ENCODE data around the gene HCAR2. TPM values are rescaled to one million over a fixed set of nuclear protein-coding genes. Genes with fewer than 3 reads are reported as not detected.
"Not testable (repeated sequence)": the region's sequence is repeated elsewhere in the genome, so short reads cannot be mapped to it uniquely, and the experiment has no call there.

Gene HCAR2
- total RNA-seq, 2 experiments from 2014 or later = not detected

- H3K27ac Mint-ChIP-seq; H3K9me3 Mint-ChIP-seq; DNase-seq; POLR2A ChIA-PET; ATAC-seq (ENCODE audit: low read depth); H3K27me3 Mint-ChIP-seq; H3K36me3 Mint-ChIP-seq; H3K4me3 Mint-ChIP-seq; H3K4me1 Mint-ChIP-seq: not testable (repeated sequence)
Measured at GRCh38 chr12:122701481-122701880, 1.7 kb downstream of the HCAR2 start.

- ATAC-seq (ENCODE audit: low read depth); H3K36me3 Mint-ChIP-seq; DNase-seq; H3K4me3 Mint-ChIP-seq; H3K4me1 Mint-ChIP-seq; H3K27ac Mint-ChIP-seq; POLR2A ChIA-PET; H3K27me3 Mint-ChIP-seq; H3K9me3 Mint-ChIP-seq: not testable (repeated sequence)
Measured at GRCh38 chr12:122700038-122700710, 3.0 kb downstream of the HCAR2 start.

GRCh38 chr12:122696922-122697321, 6.2 kb downstream of the HCAR2 start:
- H3K9me3 Mint-ChIP-seq; H3K4me3 Mint-ChIP-seq; H3K27me3 Mint-ChIP-seq; ATAC-seq (ENCODE audit: low read depth); DNase-seq; H3K36me3 Mint-ChIP-seq; POLR2A ChIA-PET; H3K4me1 Mint-ChIP-seq; H3K27ac Mint-ChIP-seq: not testable (repeated sequence)

GRCh38 chr12:122691566-122691965, 11.6 kb downstream of the HCAR2 start:
- Mint-ChIP-seq H3K9me3 (no peaks in the 10 kb centered on the region), H3K36me3 (no peaks in the 10 kb centered on the region), H3K4me1 (peaks cover 2% of the 10 kb centered on the region), H3K27ac (no peak overlapping the region), H3K27me3 (no peaks in the 10 kb centered on the region), H3K4me3 (no peak overlapping the region)
- DNase-seq = no peak
- no peak for ATAC-seq (ENCODE audit: low read depth)
- POLR2A ChIA-PET = no interaction called here

GRCh38 chr12:122688291-122688690, 14.9 kb downstream of the HCAR2 start:
- H3K4me1 Mint-ChIP-seq = peaks cover 2% of the 10 kb centered on the region
- POLR2A ChIA-PET = interaction anchor here (0.5 kb wide), 1 partner anchor 137 kb away, joined by 3 read pairs; no protein-coding TSS in a partner anchor
- DNase-seq (no peak), ATAC-seq (ENCODE audit: low read depth) (no peak)
- H3K4me3 Mint-ChIP-seq = no peak overlapping the region
- H3K9me3 Mint-ChIP-seq = no peaks in the 10 kb centered on the region
- no peaks in the 10 kb centered on the region for H3K27me3 Mint-ChIP-seq
- H3K36me3 Mint-ChIP-seq = no peaks in the 10 kb centered on the region
- no peak overlapping the region for H3K27ac Mint-ChIP-seq

- POLR2A ChIA-PET = no interaction called here
- Mint-ChIP-seq H3K4me3 (no peak overlapping the region), H3K36me3 (no peaks in the 10 kb centered on the region), H3K9me3 (no peaks in the 10 kb centered on the region), H3K27ac (no peak overlapping the region), H3K4me1 (peaks cover 2% of the 10 kb centered on the region), H3K27me3 (no peaks in the 10 kb centered on the region)
- no peak for ATAC-seq (ENCODE audit: low read depth)
- no peak for DNase-seq
Measured at GRCh38 chr12:122687086-122687485, 16.1 kb downstream of the HCAR2 start.

- Mint-ChIP-seq H3K36me3 (no peaks in the 10 kb centered on the region), H3K27ac (no peak overlapping the region), H3K4me1 (peaks cover 2% of the 10 kb centered on the region), H3K4me3 (no peak overlapping the region), H3K9me3 (no peaks in the 10 kb centered on the region), H3K27me3 (no peaks in the 10 kb centered on the region)
- POLR2A ChIA-PET = no interaction called here
- no peak for ATAC-seq (ENCODE audit: low read depth)
- no peak for DNase-seq
Measured at GRCh38 chr12:122686538-122686937, 16.6 kb downstream of the HCAR2 start.

GRCh38 chr12:122684297-122684813, 18.8 kb downstream of the HCAR2 start:
- H3K4me3 Mint-ChIP-seq = no peak overlapping the region
- ATAC-seq (ENCODE audit: low read depth) (no peak), DNase-seq (no peak)
- H3K27ac Mint-ChIP-seq = peak overlapping the region; percentile 45
- no peaks in the 10 kb centered on the region for H3K9me3 Mint-ChIP-seq
- POLR2A ChIA-PET = no interaction called here
- no peaks in the 10 kb centered on the region for H3K4me1 Mint-ChIP-seq
- H3K27me3 Mint-ChIP-seq = no peaks in the 10 kb centered on the region
- no peaks in the 10 kb centered on the region for H3K36me3 Mint-ChIP-seq

GRCh38 chr12:122681814-122682213, 21.3 kb downstream of the HCAR2 start:
- no peak overlapping the region for H3K4me3 Mint-ChIP-seq
- no peaks in the 10 kb centered on the region for H3K36me3 Mint-ChIP-seq
- DNase-seq (no peak), ATAC-seq (ENCODE audit: low read depth) (no peak)
- no peaks in the 10 kb centered on the region for H3K4me1 Mint-ChIP-seq
- H3K27me3 Mint-ChIP-seq = peaks cover 2% of the 10 kb centered on the region
- POLR2A ChIA-PET = interaction anchor here (0.5 kb wide), 1 partner anchor 85 kb away, joined by 6 read pairs; no protein-coding TSS in a partner anchor
- no peaks in the 10 kb centered on the region for H3K9me3 Mint-ChIP-seq
- H3K27ac Mint-ChIP-seq = no peak overlapping the region

- H3K4me1 Mint-ChIP-seq; ATAC-seq (ENCODE audit: low read depth); H3K4me3 Mint-ChIP-seq; H3K27ac Mint-ChIP-seq; POLR2A ChIA-PET; H3K36me3 Mint-ChIP-seq; H3K9me3 Mint-ChIP-seq; H3K27me3 Mint-ChIP-seq; DNase-seq: not testable (repeated sequence)
Measured at GRCh38 chr12:122680989-122681388, 22.2 kb downstream of the HCAR2 start.

GRCh38 chr12:122676781-122677180, 26.4 kb downstream of the HCAR2 start:
- H3K27ac Mint-ChIP-seq; ATAC-seq (ENCODE audit: low read depth); H3K4me1 Mint-ChIP-seq; DNase-seq; H3K9me3 Mint-ChIP-seq; H3K4me3 Mint-ChIP-seq; H3K27me3 Mint-ChIP-seq; H3K36me3 Mint-ChIP-seq; POLR2A ChIA-PET: not testable (repeated sequence)

GRCh38 chr12:122676015-122676414, 27.1 kb downstream of the HCAR2 start:
- POLR2A ChIA-PET = not testable (repeated sequence)

GRCh38 chr12:122672515-122672914, 30.6 kb downstream of the HCAR2 start:
- H3K27me3 Mint-ChIP-seq = peaks cover 2% of the 10 kb centered on the region
- DNase-seq (no peak), ATAC-seq (ENCODE audit: low read depth) (no peak)
- H3K4me1 Mint-ChIP-seq = no peaks in the 10 kb centered on the region
- no peak overlapping the region for H3K27ac Mint-ChIP-seq
- POLR2A ChIA-PET = no interaction called here
- no peaks in the 10 kb centered on the region for H3K36me3 Mint-ChIP-seq
- H3K4me3 Mint-ChIP-seq = no peak overlapping the region
- H3K9me3 Mint-ChIP-seq = no peaks in the 10 kb centered on the region

More at GRCh38 chr12:122676015-122676414, 27.1 kb downstream of the HCAR2 start:
- not testable (repeated sequence) for DNase-seq; H3K4me1 Mint-ChIP-seq; H3K4me3 Mint-ChIP-seq; ATAC-seq (ENCODE audit: low read depth); H3K9me3 Mint-ChIP-seq; H3K27me3 Mint-ChIP-seq; H3K27ac Mint-ChIP-seq; H3K36me3 Mint-ChIP-seq

GRCh38 chr12:122669397-122670070, 33.6 kb downstream of the HCAR2 start:
- no peak for ATAC-seq (ENCODE audit: low read depth)
- no peak for DNase-seq
- H3K4me1 Mint-ChIP-seq = no peaks in the 10 kb centered on the region
- no peak overlapping the region for H3K27ac Mint-ChIP-seq
- peaks cover 2% of the 10 kb centered on the region for H3K27me3 Mint-ChIP-seq
- no peak overlapping the region for H3K4me3 Mint-ChIP-seq
- POLR2A ChIA-PET = interaction anchor here (0.7 kb wide), 1 partner anchor 83 kb away, joined by 4 read pairs; no protein-coding TSS in a partner anchor
- no peaks in the 10 kb centered on the region for H3K9me3 Mint-ChIP-seq
- no peaks in the 10 kb centered on the region for H3K36me3 Mint-ChIP-seq
